Measurements from ENCODE around the gene ISOC2. TPM values are rescaled to one million over a fixed set of nuclear protein-coding genes. Genes with fewer than 3 reads are reported as not detected.

The ISOC2 gene
- total RNA-seq, 1 experiment from 2014 or later = 251 TPM

- CTCF ChIA-PET = interaction anchor here (1.9 kb wide), 1 partner anchor 18 kb away, joined by 13 read pairs; no protein-coding TSS in a partner anchor
- Histone ChIP-seq H3K27me3 (ENCODE audit: low read length) (no peaks in the 10 kb centered on the region), H2AFZ (ENCODE audit: low read length) (no peak overlapping the region), H3K4me3 (ENCODE audit: low read length) (no peak overlapping the region; the same call in 1 of the 2 replicates), H3K79me2 (ENCODE audit: low read length) (no peaks in the 10 kb centered on the region), H3K9me3 (ENCODE audit: low read length) (no peaks in the 10 kb centered on the region), H4K20me1 (ENCODE audit: low read length) (no peaks in the 10 kb centered on the region), H3K4me2 (ENCODE audit: low read length) (peak overlapping the region; percentile 84), H3K36me3 (ENCODE audit: low read depth, low read length) (no peaks in the 10 kb centered on the region), H3K9ac (ENCODE audit: low read length) (no peak overlapping the region), H3K4me1 (ENCODE audit: insufficient read depth, low read length) (peaks cover 33% of the 10 kb centered on the region), H3K27ac (ENCODE audit: low read length) (peak overlapping the region; percentile 73; the same call in 1 of the 2 replicates), H3K9me2 (replicated peaks; ENCODE audit: low read length) (no peaks in the 10 kb centered on the region), H3F3A (ENCODE audit: low read length, unreplicated experiment) (peaks cover 3% of the 10 kb centered on the region)
- no TSS peak for BruUV-seq (replicated peaks)
- intact Hi-C loops (cut with micrococcal nuclease) = no loop called here
- ATAC-seq (no peak), DNase-seq (no peak)
- POLR2A ChIA-PET (ENCODE audit: unreplicated experiment) = interaction anchor here (0.6 kb wide), 1 partner anchor 330 kb away, joined by 23 read pairs; no protein-coding TSS in a partner anchor
- TF ChIP-seq EZH2phosphoT487 (IDR thresholded peaks at IDR 0.05; ENCODE audit: borderline replicate concordance, low read length) (no peak), CTCF (conservative IDR thresholded peaks at IDR 0.05; ENCODE audit: low read depth, low read length) (no peak), EZH2 (IDR thresholded peaks at IDR 0.05; ENCODE audit: low read length, unreplicated experiment) (no peak)
Measured at GRCh38 chr19:55486043-55486970, 24.9 kb upstream of the ISOC2 start.

- TSS peak; percentile 61 for BruUV-seq (replicated peaks)
- Histone ChIP-seq H3K36me3 (ENCODE audit: low read depth, low read length) (no peaks in the 10 kb centered on the region), H2AFZ (ENCODE audit: low read length) (peak overlapping the region; percentile 55)
Measured at GRCh38 chr19:55485439-55486011, 24.1 kb upstream of the ISOC2 start.

More at GRCh38 chr19:55485439-55486011, 24.1 kb upstream of the ISOC2 start:
- H3K9me2 ChIP-seq (replicated peaks; ENCODE audit: low read length) = no peaks in the 10 kb centered on the region
- intact Hi-C loops (cut with micrococcal nuclease) = no loop called here
- H3F3A ChIP-seq (ENCODE audit: low read length, unreplicated experiment) = peaks cover 3% of the 10 kb centered on the region
- peak overlapping the region; percentile 84 for H3K4me2 ChIP-seq (ENCODE audit: low read length)
- no peaks in the 10 kb centered on the region for H4K20me1 ChIP-seq (ENCODE audit: low read length)
- no peaks in the 10 kb centered on the region for H3K79me2 ChIP-seq (ENCODE audit: low read length)
- CTCF ChIA-PET = interaction anchor here (1.3 to 1.6 kb wide), 2 partner anchors 18 kb away, joined by 3 to 4 read pairs; no protein-coding TSS in a partner anchor
- peaks cover 33% of the 10 kb centered on the region for H3K4me1 ChIP-seq (ENCODE audit: insufficient read depth, low read length)
- peak overlapping the region; percentile 68 for H3K9ac ChIP-seq (ENCODE audit: low read length)
- no peaks in the 10 kb centered on the region for H3K27me3 ChIP-seq (ENCODE audit: low read length)
- 0 out of 2 replicates have a peak overlapping the region, but pooled peaks have one; percentile 7 for H3K27ac ChIP-seq (ENCODE audit: low read length)
- ATAC-seq = no peak
- TF ChIP-seq EZH2phosphoT487 (IDR thresholded peaks at IDR 0.05; ENCODE audit: borderline replicate concordance, low read length) = no peak
- no peak for TF ChIP-seq EZH2 (IDR thresholded peaks at IDR 0.05; ENCODE audit: low read length, unreplicated experiment)
- no peak for TF ChIP-seq CTCF (conservative IDR thresholded peaks at IDR 0.05; ENCODE audit: low read depth, low read length)
- POLR2A ChIA-PET (ENCODE audit: unreplicated experiment) = interaction anchor here (0.5 kb wide), 1 partner anchor 1055 kb away, joined by 4 read pairs; no protein-coding TSS in a partner anchor
- no peak for DNase-seq
- H3K9me3 ChIP-seq (ENCODE audit: low read length) = no peaks in the 10 kb centered on the region
- H3K4me3 ChIP-seq (ENCODE audit: low read length) = peak overlapping the region; percentile 72

Data from PC-3 (cell line).